SK-N-SH treated with all-trans-retinoic acid at 6 μM for 48 hours (cell line): Measurements from ENCODE around the gene NCOA6.

ENCODE experiments used
- ARNTL ChIP-seq: fragments of 450-650 bp; formaldehyde crosslinking; IDR thresholded peaks from 2 replicates; pipeline ENCODE4 v1.5.0; 2020; ENCODE audit warnings: low read depth, mild to moderate bottlenecking, moderate library complexity, borderline replicate concordance
- ESRRG ChIP-seq: fragments of 250-450 bp; sonication (Bioruptor Pico); IDR thresholded peaks from 2 replicates; pipeline ENCODE4 v1.6.1; 2021; ENCODE audit warnings: mild to moderate bottlenecking
- PATZ1 ChIP-seq: fragments of 250-450 bp; sonication (Bioruptor Pico); IDR thresholded peaks from 2 replicates; pipeline ENCODE4 v1.8.0; 2020; ENCODE audit warnings: mild to moderate bottlenecking, moderate library complexity, borderline replicate concordance
- RARB ChIP-seq: fragments of 250-450 bp; sonication (Bioruptor Pico); IDR thresholded peaks from 2 replicates; pipeline ENCODE4 v1.8.0; 2021; ENCODE audit warnings: mild to moderate bottlenecking, moderate library complexity
- SNAI2 ChIP-seq: fragments of 250-450 bp; sonication (Bioruptor Pico); IDR thresholded peaks from 2 replicates; pipeline ENCODE4 v1.5.0; 2020; ENCODE audit warnings: mild to moderate bottlenecking, moderate library complexity
- TCF4 ChIP-seq: fragments of 250-450 bp; sonication (Bioruptor Pico); IDR thresholded peaks from 2 replicates; pipeline ENCODE4 v1.8.0; 2021; ENCODE audit warnings: mild to moderate bottlenecking, moderate library complexity, borderline replicate concordance
- TSHZ2 ChIP-seq: fragments of 250-450 bp; sonication (Bioruptor Pico); IDR thresholded peaks from 2 replicates; pipeline ENCODE4 v1.5.0; 2020; ENCODE audit warnings: mild to moderate bottlenecking, moderate library complexity
- ZC3H10 ChIP-seq: fragments of 250-450 bp; sonication (Bioruptor Pico); IDR thresholded peaks from 2 replicates; pipeline ENCODE4 v1.5.1; 2021; ENCODE audit warnings: mild to moderate bottlenecking, moderate library complexity
- ZFP30 ChIP-seq: fragments of 450-650 bp; formaldehyde crosslinking; IDR thresholded peaks from 2 replicates; pipeline ENCODE4 v1.5.0; 2022; ENCODE audit warnings: mild to moderate bottlenecking, moderate library complexity
- ZNF8 ChIP-seq: fragments of 450-650 bp; formaldehyde crosslinking; IDR thresholded peaks from 2 replicates; pipeline ENCODE4 v1.5.0; 2020; ENCODE audit warnings: mild to moderate bottlenecking, moderate library complexity
- TF ChIP-seq, protein P1 (sequence below): fragments of 250-450 bp; sonication (Bioruptor Pico); IDR thresholded peaks from 2 replicates; pipeline ENCODE4 v1.5.1; 2020; ENCODE audit warnings: low read depth, mild to moderate bottlenecking, moderate library complexity
- TF ChIP-seq, protein P2 (sequence below): fragments of 250-450 bp; sonication (Bioruptor Pico); IDR thresholded peaks from 2 replicates; pipeline ENCODE4 v1.5.1; 2021; ENCODE audit warnings: mild to moderate bottlenecking, moderate library complexity

- TF ChIP-seq ZNF8 (no peak), ZFP30 (CRISPR knock-in tag) (no peak), TSHZ2 (CRISPR knock-in tag) (no peak), ESRRG (no peak), ZC3H10 (CRISPR knock-in tag) (no peak), TCF4 (CRISPR knock-in tag) (no peak), ARNTL (no peak), RARB (CRISPR knock-in tag) (no peak), PATZ1 (no peak), SNAI2 (CRISPR knock-in tag) (no peak)
- TF ChIP-seq, protein P1, sequence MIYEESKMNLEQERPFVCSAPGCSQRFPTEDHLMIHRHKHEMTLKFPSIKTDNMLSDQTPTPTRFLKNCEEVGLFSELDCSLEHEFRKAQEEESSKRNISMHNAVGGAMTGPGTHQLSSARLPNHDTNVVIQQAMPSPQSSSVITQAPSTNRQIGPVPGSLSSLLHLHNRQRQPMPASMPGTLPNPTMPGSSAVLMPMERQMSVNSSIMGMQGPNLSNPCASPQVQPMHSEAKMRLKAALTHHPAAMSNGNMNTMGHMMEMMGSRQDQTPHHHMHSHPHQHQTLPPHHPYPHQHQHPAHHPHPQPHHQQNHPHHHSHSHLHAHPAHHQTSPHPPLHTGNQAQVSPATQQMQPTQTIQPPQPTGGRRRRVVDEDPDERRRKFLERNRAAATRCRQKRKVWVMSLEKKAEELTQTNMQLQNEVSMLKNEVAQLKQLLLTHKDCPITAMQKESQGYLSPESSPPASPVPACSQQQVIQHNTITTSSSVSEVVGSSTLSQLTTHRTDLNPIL, result no peak
- TF ChIP-seq, protein P2, sequence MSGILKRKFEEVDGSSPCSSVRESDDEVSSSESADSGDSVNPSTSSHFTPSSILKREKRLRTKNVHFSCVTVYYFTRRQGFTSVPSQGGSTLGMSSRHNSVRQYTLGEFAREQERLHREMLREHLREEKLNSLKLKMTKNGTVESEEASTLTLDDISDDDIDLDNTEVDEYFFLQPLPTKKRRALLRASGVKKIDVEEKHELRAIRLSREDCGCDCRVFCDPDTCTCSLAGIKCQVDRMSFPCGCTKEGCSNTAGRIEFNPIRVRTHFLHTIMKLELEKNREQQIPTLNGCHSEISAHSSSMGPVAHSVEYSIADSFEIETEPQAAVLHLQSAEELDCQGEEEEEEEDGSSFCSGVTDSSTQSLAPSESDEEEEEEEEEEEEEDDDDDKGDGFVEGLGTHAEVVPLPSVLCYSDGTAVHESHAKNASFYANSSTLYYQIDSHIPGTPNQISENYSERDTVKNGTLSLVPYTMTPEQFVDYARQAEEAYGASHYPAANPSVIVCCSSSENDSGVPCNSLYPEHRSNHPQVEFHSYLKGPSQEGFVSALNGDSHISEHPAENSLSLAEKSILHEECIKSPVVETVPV (CRISPR knock-in tag), result no peak
These were observed 74.0 kb downstream of the NCOA6 start for GRCh38 chr20:34751453-34751852.
